ENCODE measurements around the gene SYT11.
"Not testable (repeated sequence)": the region's sequence is repeated elsewhere in the genome, so short reads cannot be mapped to it uniquely, and the experiment has no call there.

Gene SYT11, protein sequence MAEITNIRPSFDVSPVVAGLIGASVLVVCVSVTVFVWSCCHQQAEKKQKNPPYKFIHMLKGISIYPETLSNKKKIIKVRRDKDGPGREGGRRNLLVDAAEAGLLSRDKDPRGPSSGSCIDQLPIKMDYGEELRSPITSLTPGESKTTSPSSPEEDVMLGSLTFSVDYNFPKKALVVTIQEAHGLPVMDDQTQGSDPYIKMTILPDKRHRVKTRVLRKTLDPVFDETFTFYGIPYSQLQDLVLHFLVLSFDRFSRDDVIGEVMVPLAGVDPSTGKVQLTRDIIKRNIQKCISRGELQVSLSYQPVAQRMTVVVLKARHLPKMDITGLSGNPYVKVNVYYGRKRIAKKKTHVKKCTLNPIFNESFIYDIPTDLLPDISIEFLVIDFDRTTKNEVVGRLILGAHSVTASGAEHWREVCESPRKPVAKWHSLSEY

DNA sequence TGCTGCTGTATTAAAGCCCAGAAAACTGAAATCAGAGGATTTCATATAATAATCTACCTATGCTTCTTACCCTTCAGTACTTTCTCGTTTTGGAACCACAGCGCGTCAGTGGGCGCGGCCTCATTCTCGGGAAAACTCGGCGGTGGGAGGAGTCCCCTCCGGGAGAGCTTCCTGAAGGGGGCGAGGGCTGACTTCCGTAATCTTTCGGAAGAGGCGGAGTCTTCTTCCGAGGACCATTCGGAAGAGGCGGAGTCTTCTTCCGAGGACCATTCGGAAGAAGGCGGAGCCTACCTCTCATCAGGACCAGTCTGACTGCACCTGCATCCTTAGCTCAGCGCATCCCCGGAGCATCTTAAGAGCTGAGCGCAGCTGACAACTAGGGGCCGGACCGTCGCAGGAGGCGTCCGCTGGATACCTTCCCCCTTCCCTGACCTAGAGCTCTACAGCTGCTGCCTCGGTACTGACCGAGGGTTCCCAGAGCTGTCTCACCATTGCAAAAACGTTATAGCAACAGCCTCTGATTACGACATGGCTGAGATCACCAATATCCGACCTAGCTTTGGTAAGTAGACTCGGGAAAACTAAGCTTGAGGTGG lies at the start of gene SYT11:
Gene SYT11, plus strand, starts transcription at position 334 of the 596 bp plus-strand sequence. Its CDS starts 195 bp downstream, at position 529.
- peak; percentile 94 for DNase-seq

DNA sequence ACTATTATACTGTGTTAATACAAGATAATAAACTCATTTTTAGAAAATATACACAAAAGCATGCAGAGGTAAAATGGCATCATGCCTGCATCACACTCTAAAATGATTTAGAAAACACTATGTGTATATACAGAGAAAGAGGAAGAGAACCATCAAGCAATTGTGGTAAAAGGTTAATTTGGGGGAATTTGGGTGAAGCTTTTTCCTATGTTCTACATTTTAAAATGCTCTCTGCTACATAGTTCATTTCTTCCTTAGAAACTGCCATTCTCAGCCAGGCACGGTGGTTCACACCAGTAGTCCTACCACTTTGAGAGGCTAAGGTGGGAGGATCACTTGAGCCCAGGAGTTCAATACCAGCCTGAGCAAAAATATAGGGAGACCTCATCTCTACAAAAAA lies 46.5 kb upstream of the SYT11 start:
- DNase-seq: no peak

DNA sequence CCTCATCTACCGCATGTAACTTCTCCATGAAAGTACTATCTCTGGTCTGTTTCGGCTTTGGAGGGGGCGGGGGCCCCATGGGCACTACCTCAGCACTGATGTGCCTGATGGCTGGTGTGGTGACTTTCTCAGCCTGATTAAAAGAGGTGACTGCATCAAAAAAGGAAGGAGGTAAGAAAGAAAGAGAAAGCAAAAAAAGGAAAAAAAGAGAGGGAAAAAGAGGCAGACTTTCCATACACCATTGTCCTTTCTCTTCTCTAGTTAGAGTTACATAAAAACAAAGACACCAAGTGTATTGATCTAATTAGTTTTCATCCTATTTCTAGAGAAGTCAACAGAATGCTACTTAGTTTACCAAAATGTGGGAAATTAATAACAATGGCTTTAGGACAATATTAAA lies 45.7 kb upstream of the SYT11 start:
- no peak for DNase-seq

DNA sequence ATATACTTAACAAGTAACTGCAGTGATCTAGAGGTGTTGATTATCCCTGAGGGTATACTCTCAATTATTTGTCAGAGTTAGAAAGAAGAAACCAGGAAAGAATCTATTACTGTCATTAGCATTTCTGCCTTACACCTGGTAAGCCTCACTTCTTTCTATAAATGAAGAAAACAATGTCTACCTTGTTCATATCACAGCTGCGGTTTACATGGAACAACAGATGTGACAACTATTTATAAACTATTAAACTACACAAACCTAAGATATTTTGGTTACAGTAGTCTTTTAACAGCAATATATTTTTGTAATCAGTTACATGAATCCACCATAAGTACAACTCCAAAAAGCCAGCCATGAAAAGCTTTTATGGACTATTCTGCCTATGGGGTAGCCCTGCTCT lies 43.0 kb upstream of the SYT11 start:
- no peak for DNase-seq

DNA sequence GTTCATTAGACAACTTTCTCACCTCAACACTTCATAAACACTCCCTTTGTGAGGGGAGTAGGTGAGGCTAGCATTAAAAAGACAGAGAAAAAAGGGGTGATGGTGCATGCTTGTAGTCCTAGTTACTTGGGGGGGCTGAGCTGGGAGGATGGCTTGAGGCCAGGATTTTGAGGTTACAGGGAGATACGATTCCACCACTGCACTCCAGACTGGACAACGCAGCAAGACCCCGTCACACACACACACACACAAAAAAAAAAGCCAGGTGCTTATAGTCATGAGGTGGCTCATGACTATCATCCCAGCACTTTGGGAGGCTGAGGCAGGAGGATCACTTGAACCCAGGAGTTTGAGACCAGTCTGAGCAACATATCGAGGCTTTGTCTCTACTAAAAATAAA lies 31.9 kb upstream of the SYT11 start:
- no peak for DNase-seq

DNA sequence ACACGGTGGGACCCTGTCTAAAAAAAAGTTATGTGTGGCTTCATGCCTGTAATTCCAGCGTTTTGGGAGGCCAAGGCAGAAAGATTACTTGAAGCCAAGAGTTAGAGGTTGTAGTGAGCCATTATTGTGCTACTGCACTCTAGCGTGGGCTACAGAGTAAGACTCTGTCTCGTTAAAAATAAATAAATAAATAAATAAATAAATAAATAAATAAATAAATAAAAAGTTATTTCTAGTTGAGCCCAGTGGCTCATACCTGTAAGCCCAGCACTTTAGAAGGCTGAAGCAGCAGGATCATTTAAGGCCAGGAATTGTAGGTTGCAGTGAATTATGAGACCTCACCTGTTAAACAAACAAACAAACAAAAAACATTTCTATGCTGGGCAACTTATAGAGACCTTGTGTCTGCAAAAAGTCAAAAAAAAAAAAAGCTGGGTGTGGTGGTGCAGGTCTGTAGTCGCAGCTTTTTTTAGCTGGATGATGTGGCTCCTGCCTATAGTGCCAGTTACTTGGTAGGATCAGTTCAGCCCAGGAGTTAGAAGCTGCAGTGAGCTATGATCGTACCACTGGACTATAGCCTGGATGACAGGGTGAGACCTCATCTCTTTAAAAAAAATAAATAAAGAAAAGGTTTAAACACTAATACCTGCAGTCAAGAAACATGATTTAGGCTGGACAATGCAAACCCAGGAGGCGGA lies 27.9 kb upstream of the SYT11 start:
- DNase-seq: no peak

DNA sequence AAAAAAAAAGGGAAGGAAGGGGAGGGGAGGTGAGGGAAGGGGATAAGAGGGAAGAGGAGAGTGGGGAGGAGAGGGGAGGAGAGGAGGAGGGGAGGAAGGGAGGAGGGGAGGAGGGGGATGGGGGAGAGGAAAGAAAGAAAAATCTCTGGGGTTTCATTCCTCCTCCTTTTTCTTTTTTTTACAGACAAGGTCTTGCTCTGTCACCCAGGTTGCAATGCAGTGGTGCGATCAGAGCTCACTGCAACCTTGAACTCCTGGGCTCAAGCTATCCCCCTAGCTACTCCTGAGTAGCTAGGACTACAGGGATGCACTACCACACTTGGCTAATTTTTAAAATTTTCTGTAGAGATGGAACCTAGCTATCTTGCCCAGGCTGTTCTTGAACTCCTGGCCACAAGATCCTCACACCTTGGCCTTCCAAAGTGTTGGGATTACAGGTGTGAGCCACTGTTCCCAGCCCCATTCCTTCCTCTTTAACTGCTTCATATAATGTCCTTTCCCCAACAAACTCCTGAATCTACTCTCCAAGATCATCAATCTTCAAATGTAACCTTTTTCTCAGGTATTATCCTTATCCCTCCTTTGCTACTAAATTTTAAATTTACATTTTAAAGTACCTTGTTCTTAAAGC lies 25.6 kb upstream of the SYT11 start:
- no peak for DNase-seq

DNA sequence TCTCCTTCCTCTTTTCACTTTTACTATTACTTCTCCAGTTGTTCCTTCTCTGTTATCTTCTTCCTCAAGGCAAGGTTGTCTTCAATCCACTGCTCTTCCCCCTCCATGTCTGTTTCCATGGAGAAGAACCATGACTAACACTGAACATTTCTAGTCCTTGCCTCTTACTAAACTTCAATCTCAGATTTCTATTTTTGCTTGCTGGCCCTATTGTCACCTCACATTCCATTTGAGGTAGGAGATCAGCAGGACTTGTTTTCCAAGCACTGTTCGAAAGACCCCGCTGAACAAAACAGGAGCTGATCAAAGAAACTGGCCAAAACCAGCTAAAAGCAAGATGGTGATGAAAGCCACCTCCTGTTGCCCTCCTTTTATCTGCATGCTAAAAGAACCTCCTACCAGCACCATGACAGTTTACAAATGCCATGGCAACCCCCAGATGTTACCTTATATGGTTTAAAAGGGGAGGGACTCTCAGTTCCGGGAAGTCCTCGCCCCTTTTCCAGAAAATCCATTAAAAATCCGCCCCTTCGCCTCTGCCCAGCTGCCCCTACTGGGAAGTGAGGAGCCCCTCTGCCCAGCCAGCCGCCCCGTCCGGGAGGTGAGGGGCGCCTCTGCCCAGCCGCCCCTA lies 25.0 kb upstream of the SYT11 start:
- DNase-seq: no peak

DNA sequence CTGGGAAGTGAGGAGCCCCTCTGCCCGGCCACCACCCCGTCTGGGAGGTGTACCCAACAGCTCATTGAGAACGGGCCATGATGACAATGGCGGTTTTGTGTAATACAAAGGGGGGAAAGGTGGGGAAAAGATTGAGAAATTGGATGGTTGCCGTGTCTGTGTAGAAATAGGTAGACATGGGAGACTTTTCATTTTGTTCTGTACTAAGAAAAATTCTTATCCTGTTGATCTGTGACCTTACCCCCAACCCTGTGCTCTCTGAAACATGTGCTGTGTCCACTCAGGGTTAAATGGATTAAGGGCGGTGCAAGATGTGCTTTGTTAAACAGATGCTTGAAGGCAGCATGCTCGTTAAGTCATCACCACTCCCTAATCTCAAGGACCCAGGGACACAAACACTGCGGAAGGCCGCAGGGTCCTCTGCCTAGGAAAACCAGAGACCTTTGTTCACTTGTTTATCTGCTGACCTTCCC lies 24.4 kb upstream of the SYT11 start:
- DNase-seq: not testable (repeated sequence)

DNA sequence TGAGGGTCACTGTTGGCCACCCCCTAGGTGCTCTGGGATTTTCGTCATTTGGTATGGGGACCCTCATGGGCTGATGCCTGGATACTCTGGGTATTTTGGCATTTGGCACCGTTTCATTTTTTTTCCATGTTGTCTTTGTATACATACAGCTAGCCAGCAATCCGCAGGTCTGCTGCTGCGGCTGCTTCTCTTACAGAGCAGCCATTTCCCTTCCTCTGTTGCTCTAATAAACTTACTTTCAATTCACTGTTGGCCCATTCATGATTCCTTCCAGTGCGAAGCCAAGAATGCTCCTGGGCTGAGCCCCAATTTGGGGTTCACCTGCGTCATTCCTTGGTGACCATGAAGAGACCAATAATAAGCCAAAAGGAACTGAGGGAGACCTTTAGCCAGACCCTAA lies 23.8 kb upstream of the SYT11 start:
- no peak for DNase-seq

DNA sequence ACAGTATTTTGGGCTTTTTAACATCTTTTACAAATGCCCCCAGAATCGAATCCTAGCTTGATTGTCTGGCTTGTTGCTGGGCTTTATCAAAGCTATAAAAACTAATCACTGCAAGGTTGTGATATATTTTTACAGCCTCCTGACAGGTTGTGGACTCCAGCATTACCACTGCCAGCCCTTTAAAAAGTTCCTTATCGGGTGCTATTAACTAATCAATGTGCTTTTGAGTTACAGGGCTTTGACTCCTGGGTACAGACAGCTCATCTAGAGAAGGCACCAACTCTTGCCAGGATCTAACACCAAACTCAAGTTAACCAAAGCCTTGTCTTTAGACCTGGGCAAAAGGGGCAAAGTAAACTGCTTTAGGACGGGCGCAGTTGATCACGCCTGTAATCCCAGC lies 19.0 kb upstream of the SYT11 start:
- no peak for DNase-seq

DNA sequence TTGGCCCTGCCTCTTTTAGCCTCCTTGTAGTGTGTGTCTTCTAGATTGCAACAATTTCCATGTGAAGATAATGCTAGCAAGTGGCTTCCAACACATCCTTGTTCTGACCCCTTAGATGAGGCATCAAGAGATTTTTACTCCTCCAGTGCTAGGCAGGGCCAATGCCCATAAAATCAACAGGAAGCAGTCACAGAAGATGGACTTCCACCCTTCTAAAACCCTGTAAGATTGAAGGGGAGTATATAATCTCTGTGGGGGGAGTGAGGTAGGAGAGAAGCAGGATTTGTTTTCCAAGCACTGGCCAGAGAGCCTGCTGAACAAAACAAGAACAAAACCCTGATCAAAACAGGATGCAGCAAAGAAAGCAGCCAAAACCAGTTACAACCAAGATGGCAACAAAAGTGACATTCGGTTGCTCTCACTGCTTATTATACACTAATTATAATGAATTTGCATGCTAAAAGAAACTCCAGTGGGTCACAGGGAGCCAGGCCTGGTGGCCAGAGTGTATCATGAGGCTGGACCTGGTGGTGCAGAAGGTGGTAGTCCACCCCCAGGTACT lies 14.4 kb upstream of the SYT11 start:
- no peak for DNase-seq

DNA sequence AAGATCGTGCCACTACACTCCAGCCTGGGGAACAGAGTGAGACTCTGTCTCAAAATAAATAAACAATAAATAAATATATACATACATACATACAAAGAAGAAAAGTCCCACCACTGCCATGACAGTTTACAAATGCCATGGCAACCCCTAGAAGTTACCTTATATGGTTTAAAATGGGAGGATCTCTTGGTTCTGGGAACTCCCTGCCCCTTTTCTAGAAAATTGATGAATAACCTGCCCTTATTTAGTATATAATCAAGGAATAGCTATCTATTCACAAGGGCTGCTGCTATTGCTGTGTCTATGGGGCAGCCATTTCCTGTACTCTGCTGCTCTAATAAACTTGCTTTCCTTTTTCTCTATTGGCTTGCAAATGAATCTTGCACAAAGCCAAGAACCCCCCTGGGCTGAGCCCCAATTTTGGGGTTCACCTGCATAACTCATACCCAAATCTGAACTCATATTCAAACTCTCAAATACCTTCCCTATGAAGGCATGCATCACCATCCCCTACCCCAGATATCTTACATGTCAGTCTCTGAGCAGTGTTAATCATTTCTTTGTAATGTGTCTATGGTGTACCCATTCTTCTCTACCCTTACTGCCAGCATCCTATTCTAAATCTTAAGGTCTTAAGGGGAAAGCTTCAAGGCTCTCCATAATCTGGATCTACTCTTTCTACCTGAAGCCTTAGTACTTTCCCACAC lies 11.4 kb upstream of the SYT11 start:
- no peak for DNase-seq

DNA sequence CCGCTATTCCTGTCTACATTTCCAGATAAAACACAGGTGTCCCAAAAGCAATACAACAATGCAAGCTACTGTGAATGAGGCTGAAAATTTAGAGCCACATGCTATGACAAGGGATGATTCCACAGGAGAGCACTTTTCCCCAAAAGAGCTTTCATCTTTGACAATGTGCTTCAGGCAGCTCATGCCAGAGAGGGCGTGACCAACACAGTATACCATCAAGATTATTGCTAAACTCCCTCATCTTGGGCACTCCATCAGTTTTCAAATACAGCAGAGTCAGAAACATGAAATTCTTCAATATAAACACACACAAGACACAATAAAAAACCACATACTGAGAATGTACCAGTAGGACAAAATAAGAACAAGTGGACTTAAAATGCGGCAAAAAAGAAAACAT lies 9.0 kb upstream of the SYT11 start:
- no peak for DNase-seq

DNA sequence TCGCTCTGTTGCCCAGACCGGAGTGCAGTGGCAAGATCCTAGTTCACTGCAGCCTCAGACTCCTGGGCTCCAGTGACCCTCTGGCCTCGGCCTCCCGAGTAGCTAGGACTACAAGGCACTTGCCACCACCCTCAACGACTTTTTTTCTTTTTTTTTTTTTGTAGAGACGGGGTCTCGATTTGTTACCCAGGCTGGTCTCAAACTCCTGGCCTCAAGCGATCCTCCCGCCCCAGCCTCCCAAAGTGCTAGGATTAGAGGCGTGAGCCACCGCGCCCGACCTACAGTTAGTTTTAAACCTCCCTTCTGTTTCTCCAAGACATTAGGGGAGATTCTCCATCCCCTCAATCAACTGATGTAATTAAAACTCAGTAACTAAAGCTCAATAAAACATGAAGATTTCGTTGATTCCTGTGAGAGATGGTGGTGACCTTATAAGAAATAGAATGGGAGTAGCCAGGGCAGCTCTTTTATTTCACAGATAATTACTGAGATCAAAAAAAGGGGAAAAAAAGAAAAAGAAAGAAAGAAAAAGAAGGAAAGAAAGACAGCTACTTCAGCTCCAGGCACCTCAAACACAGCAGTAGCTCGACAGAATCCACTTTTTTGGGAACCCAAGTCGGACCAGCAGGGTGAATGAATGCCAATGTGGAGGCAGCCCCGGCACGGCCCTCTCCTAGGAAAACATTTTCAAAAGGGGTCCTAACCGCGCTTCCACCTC lies 3.0 kb upstream of the SYT11 start:
- DNase-seq: no peak

DNA sequence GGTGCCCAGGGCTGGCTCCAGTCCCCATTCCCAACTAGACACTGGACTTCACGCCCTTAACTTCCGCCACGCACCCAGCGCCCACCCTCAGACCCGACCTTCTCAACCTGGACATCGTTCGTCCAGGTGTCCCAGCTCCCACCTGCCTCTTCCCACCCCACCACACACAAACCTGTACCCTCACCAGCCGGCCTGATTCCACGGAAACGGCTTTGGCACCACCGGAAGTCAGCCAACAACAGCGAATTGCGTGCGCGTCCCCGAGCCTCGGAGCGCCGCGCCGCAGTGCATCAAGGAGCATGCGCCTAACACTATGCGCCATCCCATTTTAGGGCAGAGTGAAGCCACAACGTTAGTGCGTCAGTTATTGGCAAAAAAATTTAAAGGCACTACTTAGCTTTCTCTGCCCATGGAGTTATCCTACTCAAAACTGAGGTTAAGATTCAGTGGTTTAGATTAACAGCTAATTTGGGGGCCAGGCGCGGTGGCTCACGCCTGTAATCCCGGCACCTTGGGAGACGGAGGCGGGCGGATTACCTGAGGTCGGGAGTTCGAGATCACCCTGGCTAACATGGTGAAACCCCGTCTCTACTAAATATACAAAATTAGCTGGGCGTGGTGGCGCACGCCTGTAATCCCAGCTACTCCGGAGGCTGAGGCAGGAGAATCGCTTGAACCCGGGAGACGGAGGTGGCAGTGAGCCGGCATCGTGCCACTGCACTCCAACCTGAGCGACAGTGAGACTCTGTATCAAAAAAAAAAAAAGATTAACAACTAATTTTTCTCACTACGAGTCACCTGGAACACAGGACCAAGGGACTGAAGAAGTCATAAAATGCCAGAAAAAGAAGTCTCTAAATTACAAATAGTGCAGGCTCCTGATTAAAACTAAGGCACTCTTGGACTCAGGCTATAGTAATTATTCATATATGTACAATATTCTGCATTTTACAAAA lies 2.1 kb upstream of the SYT11 start, which contains the start of gene GON4L:
Gene GON4L, minus strand, starts transcription at position 240 of the 956 bp plus-strand sequence. CDS start 3,434 bp downstream, outside the sequence.
- peak; percentile 90 for DNase-seq

DNA sequence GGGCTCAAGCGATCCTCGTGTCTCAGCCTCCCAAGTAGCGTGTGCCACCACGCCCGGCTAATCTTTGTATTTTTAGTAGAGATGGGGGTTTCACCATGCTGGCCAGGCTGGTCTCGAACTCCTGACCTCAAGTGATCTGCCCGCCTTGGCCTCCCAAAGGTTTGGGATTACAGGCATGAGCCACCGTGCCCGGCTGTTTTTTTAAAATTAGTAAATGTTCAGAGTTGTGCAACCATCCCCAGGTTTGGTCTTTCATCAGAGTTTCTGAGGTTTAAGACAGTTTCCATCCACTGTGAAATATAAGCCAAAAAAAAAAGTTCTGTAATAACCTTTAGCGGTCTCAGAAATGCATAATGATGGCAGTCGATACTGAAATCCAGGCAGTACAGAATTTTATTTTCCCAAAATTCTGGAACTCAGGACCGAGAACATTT lies 550 bp upstream of the SYT11 start:
- peak; percentile 32 for DNase-seq

DNA sequence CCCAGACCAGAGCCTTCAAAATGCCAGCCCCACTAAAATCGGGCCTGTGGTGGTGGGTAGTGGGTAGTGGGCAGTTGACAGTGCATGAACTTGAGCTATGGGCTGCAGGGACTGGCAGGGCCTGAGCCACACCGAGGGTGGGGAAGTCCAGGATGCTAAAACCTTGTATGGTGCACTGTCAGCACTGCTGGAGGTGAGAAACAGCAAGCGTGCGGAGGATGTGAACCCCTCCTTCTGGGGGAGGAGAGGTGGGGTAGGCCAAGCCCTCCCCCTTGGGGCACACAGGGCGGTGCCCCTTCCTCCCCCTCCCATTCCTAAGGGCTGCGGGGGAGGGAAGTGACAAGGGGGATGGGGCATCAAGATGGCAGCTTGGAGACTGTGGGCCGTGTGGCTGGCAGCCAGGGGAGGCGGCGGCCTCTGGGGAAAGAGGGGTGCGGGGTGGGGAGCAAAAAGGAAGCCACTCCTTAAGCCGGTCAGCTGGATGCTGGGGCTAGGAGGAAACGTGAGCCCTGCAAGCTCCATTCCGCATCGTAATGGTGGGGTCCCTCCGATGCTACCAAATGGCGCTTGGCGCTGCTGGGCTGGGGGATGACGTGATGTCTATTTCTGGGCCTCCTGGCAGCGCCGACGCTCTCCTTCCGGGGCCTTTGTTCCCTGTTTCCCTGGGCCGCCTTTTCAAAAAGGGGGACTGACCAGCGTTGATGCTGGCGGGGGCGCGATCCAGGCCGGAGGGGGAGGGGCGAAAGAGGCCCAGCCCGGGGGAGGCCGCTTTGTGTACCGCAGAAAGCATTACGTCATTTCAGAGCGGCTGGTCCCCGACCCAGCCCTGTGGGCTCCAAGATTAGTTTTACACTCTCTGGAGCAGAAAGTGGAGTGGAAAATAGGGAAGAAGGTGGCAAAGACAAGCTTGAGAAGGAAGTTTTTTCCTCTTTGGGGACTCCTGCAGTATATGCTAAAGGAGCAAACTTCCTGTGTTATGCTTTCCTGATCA lies 809 bp downstream of the SYT11 start:
- peak; percentile 62 for DNase-seq
